GM23338 (cell line): Measurements from ENCODE around the gene MAP2K2. TPM values are rescaled to one million over a fixed set of nuclear protein-coding genes. Genes with fewer than 3 reads are reported as not detected.

Experiments
- ATAC-seq: fragments of 200-7000 bp; cut with Tn5 transposase; 3 replicates; pipeline ENCODE4 v1.9.1; 2020
- DNase-seq: peaks from one replicate; pipeline ENCODE4 v3.0.0-alpha.2; 2015; ENCODE audit warnings: low spot score
- H2AFZ ChIP-seq: fragments of 200-600 bp; sonication (generic); 2 replicates; pipeline ENCODE4 v1.8.0; 2016; ENCODE audit warnings: antibody characterized with exemption, mild to moderate bottlenecking, moderate library complexity
- H3F3A ChIP-seq: fragments of 200-600 bp; sonication (generic); replicated peaks from 2 replicates; pipeline ENCODE4 v1.8.0; 2017; ENCODE audit warnings: antibody characterized with exemption, mixed run types, low read depth
- H3K27ac ChIP-seq: fragments of 200-600 bp; sonication (generic); 2 replicates; pipeline ENCODE4 v1.6.1; 2016; ENCODE audit warnings: low read depth
- H3K27me3 ChIP-seq: fragments of 200-600 bp; sonication (generic); 2 replicates; pipeline ENCODE4 v1.8.0; 2016; ENCODE audit warnings: mild to moderate bottlenecking, mixed run types, moderate library complexity; ENCODE audit not compliant: insufficient read depth
- H3K36me3 ChIP-seq: fragments of 200-600 bp; sonication (generic); 2 replicates; pipeline ENCODE4 v1.8.0; 2016; ENCODE audit warnings: mild to moderate bottlenecking; ENCODE audit not compliant: insufficient read depth
- H3K4me1 ChIP-seq: fragments of 200-600 bp; sonication (generic); 2 replicates; pipeline ENCODE4 v1.8.0; 2016; ENCODE audit warnings: mild to moderate bottlenecking, moderate library complexity; ENCODE audit not compliant: insufficient read depth
- H3K4me2 ChIP-seq: fragments of 200-600 bp; sonication (generic); 2 replicates; pipeline ENCODE4 v1.7.1; 2017; ENCODE audit warnings: mixed run types
- H3K4me3 ChIP-seq: fragments of 200-600 bp; sonication (generic); 2 replicates; pipeline ENCODE4 v1.6.1; 2016; ENCODE audit warnings: mixed run types
- H3K79me2 ChIP-seq: fragments of 200-600 bp; sonication (generic); replicated peaks from 2 replicates; pipeline ENCODE4 v1.8.0; 2017; ENCODE audit warnings: mild to moderate bottlenecking; ENCODE audit not compliant: insufficient read depth
- H3K9me2 ChIP-seq: fragments of 200-600 bp; sonication (generic); 2 replicates; pipeline ENCODE4 v1.8.0; 2017; ENCODE audit not compliant: insufficient read depth
- H4K20me1 ChIP-seq: fragments of 200-600 bp; sonication (generic); replicated peaks from 2 replicates; pipeline ENCODE4 v1.8.0; 2017; ENCODE audit warnings: mild to moderate bottlenecking; ENCODE audit not compliant: insufficient read depth
- H3K27ac Mint-ChIP-seq: 2 replicates; pipeline ENCODE4 v1.8.0; 2020; ENCODE audit warnings: inconsistent platforms, mild to moderate bottlenecking, moderate library complexity, mixed read lengths
- H3K27me3 Mint-ChIP-seq: 3 replicates; pipeline ENCODE4 v1.8.0; 2022; ENCODE audit warnings: low read depth, mild to moderate bottlenecking, moderate library complexity, mixed read lengths, inconsistent platforms; ENCODE audit not compliant: insufficient read depth, poor library complexity
- H3K36me3 Mint-ChIP-seq: 3 replicates; pipeline ENCODE4 v1.8.0; 2021; ENCODE audit warnings: low read depth, mild to moderate bottlenecking, inconsistent platforms, moderate library complexity, mixed read lengths
- H3K4me1 Mint-ChIP-seq: 3 replicates; pipeline ENCODE4 v1.8.0; 2020; ENCODE audit warnings: mild to moderate bottlenecking, inconsistent platforms, mixed read lengths
- H3K4me3 Mint-ChIP-seq: 3 replicates; pipeline ENCODE4 v1.8.0; 2021; ENCODE audit warnings: moderate library complexity, mild to moderate bottlenecking, inconsistent platforms, mixed read lengths
- H3K9me3 Mint-ChIP-seq: 3 replicates; pipeline ENCODE4 v1.8.0; 2020; ENCODE audit warnings: moderate library complexity, mild to moderate bottlenecking, inconsistent platforms, mixed read lengths
- CREB1 ChIP-seq: fragments of 250-450 bp; sonication (Bioruptor Pico); IDR thresholded peaks from 2 replicates; pipeline ENCODE4 v1.5.0; 2020; ENCODE audit warnings: low read depth, mild to moderate bottlenecking, moderate library complexity
- EZH2 ChIP-seq: fragments of 200-600 bp; sonication (generic); IDR thresholded peaks from one replicate; pipeline ENCODE4 v1.8.0; 2017; ENCODE audit warnings: antibody characterized with exemption, mild to moderate bottlenecking, low read depth; ENCODE audit not compliant: unreplicated experiment
- EZH2phosphoT487 ChIP-seq: fragments of 200-600 bp; sonication (generic); IDR thresholded peaks from one replicate; pipeline ENCODE4 v1.8.1; 2018; ENCODE audit warnings: antibody characterized with exemption; ENCODE audit not compliant: unreplicated experiment
- NANOG ChIP-seq: IDR thresholded peaks from 2 replicates; pipeline ENCODE4 v1.6.1; 2016; ENCODE audit warnings: antibody characterized with exemption, borderline replicate concordance
- POLR2AphosphoS5 ChIP-seq: IDR thresholded peaks from 2 replicates; pipeline ENCODE4 v1.6.1; 2016; ENCODE audit warnings: antibody characterized with exemption, low read depth
- REST ChIP-seq: IDR thresholded peaks from one replicate; pipeline ENCODE4 v1.6.1; 2018; ENCODE audit warnings: antibody characterized with exemption; ENCODE audit not compliant: unreplicated experiment
- STAT1 ChIP-seq: IDR thresholded peaks from one replicate; pipeline ENCODE4 v1.6.1; 2016; ENCODE audit warnings: antibody characterized with exemption; ENCODE audit not compliant: unreplicated experiment
- ZNF114 ChIP-seq: fragments of 250-450 bp; sonication (Bioruptor Pico); IDR thresholded peaks from 2 replicates; pipeline ENCODE4 v1.5.0; 2020; ENCODE audit warnings: mild to moderate bottlenecking, moderate library complexity
- ZNF331 ChIP-seq: fragments of 250-450 bp; sonication (Bioruptor Pico); IDR thresholded peaks from 2 replicates; pipeline ENCODE4 v1.5.0; 2020; ENCODE audit warnings: low read depth, mild to moderate bottlenecking, moderate library complexity
- polyA plus RNA-seq: library from polyadenylated mRNA; unstranded; fragments of >200 nt; fragmentation: Nextera tagmentation; extraction: Ambion mirVana; gene quantifications from 2 replicates; pipeline ENCODE4 v1.2.1, GENCODE V29; 2016
- total RNA-seq: library from RNA; depleted of rRNA; stranded (reverse); fragments of >200 nt; shearing (Covaris generic); gene quantifications from 2 replicates; pipeline ENCODE4 v1.2.3, GENCODE V29; 2014
- TF ChIP-seq, protein P1 (sequence below), 2 experiments: fragments of 200-600 bp in 1 of 2; sonication (generic) in 1 of 2; conservative IDR thresholded peaks; 2 replicates each; pipeline versions ENCODE4 v1.5.1 to v1.6.1; 2016 to 2017; ENCODE audit warnings: antibody characterized with exemption in 2 of 2, low read depth in 2 of 2, mild to moderate bottlenecking in 2 of 2, moderate library complexity in 1 of 2

MAP2K2 gene
- total and polyA plus RNA-seq, 2 experiments from 2014 or later: 99.7 to 151 TPM

GRCh38 chr19:4109626-4109945 is 14.3 kb downstream of the MAP2K2 start (continued):
- TF ChIP-seq ZNF331 (no peak), NANOG (no peak), REST (no peak), EZH2 (no peak), CREB1 (CRISPR knock-in tag) (no peak), EZH2phosphoT487 (no peak), ZNF114 (CRISPR knock-in tag) (no peak), STAT1 (no peak), POLR2AphosphoS5 (no peak)

DNA sequence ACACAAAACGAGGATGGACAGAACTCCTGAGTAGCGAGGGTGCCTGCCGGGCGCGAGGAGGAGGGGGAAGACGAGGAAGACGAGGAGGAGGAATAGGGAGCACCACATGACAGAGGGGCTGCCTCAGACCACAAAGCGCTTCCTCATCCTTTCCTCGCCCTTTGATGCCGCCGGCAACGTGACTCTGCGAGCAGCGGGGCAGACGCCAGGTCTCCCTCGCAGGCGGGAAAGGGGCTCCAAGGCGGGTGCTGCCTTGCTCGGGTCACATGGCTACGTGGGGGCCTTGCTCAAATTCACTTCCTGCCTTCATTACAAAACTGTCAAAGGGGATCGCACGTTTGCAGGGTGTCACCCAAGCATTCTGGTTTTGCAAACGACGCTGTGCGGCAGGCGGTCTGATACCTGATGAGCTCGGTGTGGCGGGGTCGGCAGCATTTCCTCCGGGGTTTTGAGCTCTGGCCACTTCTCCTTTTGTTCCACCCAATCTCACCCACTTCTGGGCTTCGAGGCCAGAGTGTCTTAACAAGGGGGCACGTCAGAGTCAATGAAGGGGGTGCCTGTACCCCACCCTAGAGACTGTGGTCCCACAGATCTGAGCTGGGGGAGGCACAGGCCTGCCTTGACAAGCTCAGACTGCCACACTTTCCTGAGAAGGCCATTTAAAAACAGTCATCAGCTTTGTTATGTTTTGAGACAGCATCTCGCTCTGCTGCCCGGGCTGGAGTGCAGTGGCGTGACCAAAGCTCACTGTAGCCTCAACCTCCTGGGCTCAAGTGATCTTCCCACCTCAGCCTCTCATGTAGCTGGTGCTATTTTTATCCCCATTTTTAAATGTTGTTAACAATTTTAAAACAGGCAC is 14.9 kb downstream of the MAP2K2 start:
- Mint-ChIP-seq H3K4me3 (no peak overlapping the region), H3K4me1 (no peaks in the 10 kb centered on the region), H3K27ac (no peak overlapping the region), H3K36me3 (peaks cover 88% of the 10 kb centered on the region), H3K9me3 (no peaks in the 10 kb centered on the region; the same call in 2 of the 3 replicates), H3K27me3 (peaks cover 13% of the 10 kb centered on the region)
- peaks cover 15% of the 10 kb centered on the region; the same call in 1 of the 2 replicates for H3K36me3 ChIP-seq
- DNase-seq: no peak
- H3K4me2 ChIP-seq: no peak overlapping the region
- no peaks in the 10 kb centered on the region for H3K9me2 ChIP-seq
- no peak overlapping the region for H3K4me3 ChIP-seq
- no peak overlapping the region for H3K27ac ChIP-seq
- no peaks in the 10 kb centered on the region for H3K4me1 ChIP-seq
- no peaks in the 10 kb centered on the region for H3K27me3 ChIP-seq
- no peak overlapping the region for H2AFZ ChIP-seq
- H3K79me2 ChIP-seq: no peaks in the 10 kb centered on the region
- no peak for ATAC-seq
- H3F3A ChIP-seq: 0 out of 2 replicates have a peak, but pooled peaks cover 4% of the 10 kb centered on the region
- peaks cover 5% of the 10 kb centered on the region for H4K20me1 ChIP-seq
- TF ChIP-seq CREB1 (CRISPR knock-in tag): no peak
- no peak for TF ChIP-seq EZH2phosphoT487
- TF ChIP-seq ZNF114 (CRISPR knock-in tag): no peak
- TF ChIP-seq, protein P1, sequence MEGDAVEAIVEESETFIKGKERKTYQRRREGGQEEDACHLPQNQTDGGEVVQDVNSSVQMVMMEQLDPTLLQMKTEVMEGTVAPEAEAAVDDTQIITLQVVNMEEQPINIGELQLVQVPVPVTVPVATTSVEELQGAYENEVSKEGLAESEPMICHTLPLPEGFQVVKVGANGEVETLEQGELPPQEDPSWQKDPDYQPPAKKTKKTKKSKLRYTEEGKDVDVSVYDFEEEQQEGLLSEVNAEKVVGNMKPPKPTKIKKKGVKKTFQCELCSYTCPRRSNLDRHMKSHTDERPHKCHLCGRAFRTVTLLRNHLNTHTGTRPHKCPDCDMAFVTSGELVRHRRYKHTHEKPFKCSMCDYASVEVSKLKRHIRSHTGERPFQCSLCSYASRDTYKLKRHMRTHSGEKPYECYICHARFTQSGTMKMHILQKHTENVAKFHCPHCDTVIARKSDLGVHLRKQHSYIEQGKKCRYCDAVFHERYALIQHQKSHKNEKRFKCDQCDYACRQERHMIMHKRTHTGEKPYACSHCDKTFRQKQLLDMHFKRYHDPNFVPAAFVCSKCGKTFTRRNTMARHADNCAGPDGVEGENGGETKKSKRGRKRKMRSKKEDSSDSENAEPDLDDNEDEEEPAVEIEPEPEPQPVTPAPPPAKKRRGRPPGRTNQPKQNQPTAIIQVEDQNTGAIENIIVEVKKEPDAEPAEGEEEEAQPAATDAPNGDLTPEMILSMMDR (conservative IDR thresholded peaks at IDR 0.05; ENCODE audit: low read depth in 2 of 2): no peak
- no peak for TF ChIP-seq POLR2AphosphoS5
- TF ChIP-seq REST: no peak
